NCI-H345 (cell line): Measurements from ENCODE around the gene JUND.

Source experiments
- DNase-seq: peaks from one replicate; lab custom pipeline; 2025; lab: John Stamatoyannopoulos, UW

Gene JUND

GRCh38 chr19:18233224-18233825 is 48.1 kb downstream of the JUND start:
- DNase-seq = peak; percentile 9

GRCh38 chr19:18232540-18233223 is 48.7 kb downstream of the JUND start:
- peak; percentile 19 for DNase-seq

- no peak for DNase-seq
These were observed 49.6 kb downstream of the JUND start for GRCh38 chr19:18231775-18232174.

- no peak for DNase-seq
These were observed 50.3 kb downstream of the JUND start for GRCh38 chr19:18230941-18231734.

- no peak for DNase-seq
These were observed 51.5 kb downstream of the JUND start for GRCh38 chr19:18229915-18230314.
